C4-2B (cell line): ENCODE data around the gene SLC48A1.

Source experiments
- ZFX ChIP-seq: fragments of 450-650 bp; IDR thresholded peaks from 2 replicates; pipeline ENCODE4 v1.6.1; 2017
- TF ChIP-seq, protein P1 (sequence below): fragments of 450-650 bp; conservative IDR thresholded peaks from 2 replicates; pipeline ENCODE4 v1.5.1; 2017; ENCODE audit warnings: mild to moderate bottlenecking

DNA sequence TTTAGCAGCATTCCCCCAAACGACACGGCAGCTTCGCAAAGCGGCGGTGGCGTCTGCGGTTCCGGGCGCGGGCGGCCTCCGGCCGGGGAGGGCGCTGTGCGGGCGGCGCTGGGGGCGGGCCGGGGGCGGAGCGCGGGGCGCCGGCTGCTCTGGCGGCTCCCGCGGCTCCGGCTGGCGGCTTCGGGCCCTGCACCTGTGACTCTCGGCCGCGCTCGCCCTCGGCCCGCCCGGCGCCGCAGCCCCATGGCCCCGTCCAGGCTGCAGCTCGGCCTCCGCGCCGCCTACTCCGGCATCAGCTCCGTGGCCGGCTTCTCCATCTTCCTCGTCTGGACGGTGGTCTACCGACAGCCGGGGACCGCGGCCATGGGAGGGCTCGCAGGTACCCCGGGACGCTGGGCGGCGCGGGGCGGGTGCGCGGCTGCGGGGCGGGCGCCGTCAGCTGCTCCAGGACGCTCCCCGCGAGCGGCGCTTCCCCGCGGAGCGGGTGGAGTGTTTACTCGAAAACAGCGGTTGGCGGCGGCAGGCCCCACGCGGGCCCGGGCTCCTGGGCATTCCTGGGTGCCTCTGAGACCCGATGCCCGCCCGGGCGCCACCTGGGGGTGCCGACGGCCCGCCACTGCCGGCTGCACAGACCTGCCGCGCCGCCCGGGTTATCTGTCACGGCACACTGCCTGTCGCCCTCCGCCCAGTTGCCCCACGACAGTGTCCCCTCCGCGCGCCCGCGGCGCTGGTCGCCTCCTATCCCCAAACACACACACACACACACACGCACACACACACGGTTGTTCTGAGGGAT lies at the start of gene SLC48A1:
- TF ChIP-seq, protein P1, sequence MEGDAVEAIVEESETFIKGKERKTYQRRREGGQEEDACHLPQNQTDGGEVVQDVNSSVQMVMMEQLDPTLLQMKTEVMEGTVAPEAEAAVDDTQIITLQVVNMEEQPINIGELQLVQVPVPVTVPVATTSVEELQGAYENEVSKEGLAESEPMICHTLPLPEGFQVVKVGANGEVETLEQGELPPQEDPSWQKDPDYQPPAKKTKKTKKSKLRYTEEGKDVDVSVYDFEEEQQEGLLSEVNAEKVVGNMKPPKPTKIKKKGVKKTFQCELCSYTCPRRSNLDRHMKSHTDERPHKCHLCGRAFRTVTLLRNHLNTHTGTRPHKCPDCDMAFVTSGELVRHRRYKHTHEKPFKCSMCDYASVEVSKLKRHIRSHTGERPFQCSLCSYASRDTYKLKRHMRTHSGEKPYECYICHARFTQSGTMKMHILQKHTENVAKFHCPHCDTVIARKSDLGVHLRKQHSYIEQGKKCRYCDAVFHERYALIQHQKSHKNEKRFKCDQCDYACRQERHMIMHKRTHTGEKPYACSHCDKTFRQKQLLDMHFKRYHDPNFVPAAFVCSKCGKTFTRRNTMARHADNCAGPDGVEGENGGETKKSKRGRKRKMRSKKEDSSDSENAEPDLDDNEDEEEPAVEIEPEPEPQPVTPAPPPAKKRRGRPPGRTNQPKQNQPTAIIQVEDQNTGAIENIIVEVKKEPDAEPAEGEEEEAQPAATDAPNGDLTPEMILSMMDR, result peak; percentile 91
- TF ChIP-seq ZFX, result peak; percentile 69; the same call in 1 of the 2 replicates
